GM12801 (cell line): ENCODE data around the gene FGF21.

Experiments
- CTCF ChIP-seq: IDR thresholded peaks from one replicate; pipeline ENCODE4 v1.5.1; 2011; ENCODE audit warnings: control low read depth; ENCODE audit not compliant: insufficient read length; ENCODE audit errors: extremely low read depth

FGF21 gene

GRCh38 chr19:48722196-48722708 lies 33.1 kb upstream of the FGF21 start:
- no peak for TF ChIP-seq CTCF

- no peak for TF ChIP-seq CTCF
Measured at GRCh38 chr19:48724796-48725753, 30.2 kb upstream of the FGF21 start.

- TF ChIP-seq CTCF: no peak
Measured at GRCh38 chr19:48726556-48726955, 28.8 kb upstream of the FGF21 start.

- no peak for TF ChIP-seq CTCF
Measured at GRCh38 chr19:48728911-48729664, 26.2 kb upstream of the FGF21 start.

- no peak for TF ChIP-seq CTCF
Measured at GRCh38 chr19:48731452-48731851, 23.9 kb upstream of the FGF21 start.

- no peak for TF ChIP-seq CTCF
Measured at GRCh38 chr19:48734625-48735024, 20.7 kb upstream of the FGF21 start.

GRCh38 chr19:48735031-48735615 lies 20.2 kb upstream of the FGF21 start:
- TF ChIP-seq CTCF: no peak
